Vagina (tissue), 2 donors: ENCODE results near the gene TSPEAR.

ENCODE experiments used
- CTCF ChIP-seq, 3 experiments: fragments of 450-650 bp in 2 of 3; fragments of 200-600 bp in 1 of 3; sonication (generic) in 1 of 3; IDR thresholded peaks; one replicate each; pipeline ENCODE4 v1.5.1; 2017 to 2019; ENCODE audit warnings: antibody characterized with exemption in 3 of 3, mild to moderate bottlenecking in 2 of 3, moderate library complexity in 2 of 3
- POLR2A ChIP-seq, 2 donors: fragments of 450-650 bp; IDR thresholded peaks; one replicate each; pipeline ENCODE4 v1.6.1; 2017; ENCODE audit warnings: antibody characterized with exemption in 2 of 2, mild to moderate bottlenecking in 2 of 2, moderate library complexity in 2 of 2
- POLR2AphosphoS5 ChIP-seq, 2 donors: sonication (generic); formaldehyde crosslinking; IDR thresholded peaks; one replicate each; pipeline ENCODE4 v1.9.0; 2017; ENCODE audit warnings: antibody characterized with exemption in 2 of 2, mild to moderate bottlenecking in 2 of 2, low read depth in 1 of 2; ENCODE audit not compliant: insufficient read depth in 1 of 2

GRCh38 chr21:44589094-44589493 lies 122.3 kb downstream of the TSPEAR start:
- no peak for TF ChIP-seq POLR2AphosphoS5 (IDR thresholded peaks at IDR 0.05; ENCODE audit: insufficient read depth in 1 of 2, low read depth in 1 of 2)
- TF ChIP-seq POLR2A (IDR thresholded peaks at IDR 0.05) = no peak
- no peak for TF ChIP-seq CTCF (IDR thresholded peaks at IDR 0.05)
